HG03025 (cell line): ENCODE measurements around the gene ANGEL2.
"Not testable (repeated sequence)": the region's sequence is repeated elsewhere in the genome, so short reads cannot be mapped to it uniquely, and the experiment has no call there.

Experiments
- ATAC-seq: cut with Tn5 transposase; IDR thresholded peaks from one replicate; pipeline ENCODE4 v1.9.1; 2021; ENCODE audit warnings: mild to moderate bottlenecking, moderate library complexity; ENCODE audit not compliant: unreplicated experiment, low FRiP score

ANGEL2 gene

DNA sequence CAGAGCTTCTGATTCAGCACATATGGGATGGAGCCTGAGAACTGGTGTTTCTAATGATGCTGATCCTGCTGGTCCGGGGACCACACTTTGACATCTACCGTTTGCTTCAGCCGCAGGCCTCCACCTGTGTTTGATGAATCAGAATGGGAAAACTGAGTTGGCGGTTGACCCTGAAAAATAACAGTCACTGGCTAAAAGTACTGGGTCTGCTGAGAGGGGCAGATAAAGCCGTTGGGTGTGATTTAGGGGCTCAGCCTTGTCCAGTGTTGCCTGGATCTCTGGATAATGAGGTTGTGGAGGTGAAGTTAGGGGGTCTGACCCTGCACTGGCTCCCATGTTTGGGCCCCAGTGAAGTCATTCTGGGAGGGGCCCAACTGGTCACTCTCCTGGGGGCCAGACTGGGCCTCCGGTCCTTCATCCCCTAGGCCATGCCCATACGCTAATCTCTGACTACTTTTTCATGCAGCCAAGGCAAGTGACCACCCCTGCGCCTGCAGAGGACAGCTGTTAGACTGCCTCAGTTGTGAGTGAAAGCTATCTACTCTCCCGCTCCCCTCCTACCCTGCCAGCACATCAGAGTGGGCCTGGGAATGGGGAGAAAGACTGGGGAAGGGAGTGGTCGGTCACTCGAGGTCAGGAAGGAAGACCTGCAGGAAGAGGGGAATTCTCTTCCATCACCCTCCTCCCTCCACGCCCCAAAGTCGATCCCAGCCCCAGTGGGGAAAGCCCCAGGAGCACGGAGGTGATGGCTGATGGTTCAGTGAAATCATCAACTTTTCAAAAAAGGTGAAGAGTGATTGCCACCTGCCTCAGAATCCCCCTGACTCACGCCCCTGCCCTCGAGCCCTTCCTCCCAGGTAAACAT, 37.7 kb downstream of the ANGEL2 start:
- no peak for ATAC-seq

- no peak for ATAC-seq
Measured at GRCh38 chr1:212976586-212976985, 39.1 kb downstream of the ANGEL2 start.

- no peak for ATAC-seq
Measured at GRCh38 chr1:212975111-212975918, 40.4 kb downstream of the ANGEL2 start.

DNA sequence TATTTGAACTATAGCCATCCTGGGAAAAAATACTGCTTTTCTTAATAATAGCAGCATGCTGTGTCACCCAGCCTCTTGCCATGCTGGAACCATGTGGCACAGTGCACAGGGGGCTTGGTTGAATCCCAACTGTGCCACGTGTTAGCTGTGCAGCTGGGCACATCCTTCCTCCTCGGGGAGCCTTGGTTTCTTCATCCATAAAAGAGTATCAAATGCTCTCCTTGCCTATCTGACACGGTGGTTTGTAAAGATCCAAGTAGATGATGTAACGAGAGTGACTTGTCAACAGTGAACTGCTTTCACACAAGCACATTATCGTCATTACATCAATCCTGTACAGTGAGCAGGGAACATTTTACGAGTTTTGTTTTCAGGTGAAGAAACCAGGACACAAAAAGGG, 41.0 kb downstream of the ANGEL2 start:
- ATAC-seq = no peak

DNA sequence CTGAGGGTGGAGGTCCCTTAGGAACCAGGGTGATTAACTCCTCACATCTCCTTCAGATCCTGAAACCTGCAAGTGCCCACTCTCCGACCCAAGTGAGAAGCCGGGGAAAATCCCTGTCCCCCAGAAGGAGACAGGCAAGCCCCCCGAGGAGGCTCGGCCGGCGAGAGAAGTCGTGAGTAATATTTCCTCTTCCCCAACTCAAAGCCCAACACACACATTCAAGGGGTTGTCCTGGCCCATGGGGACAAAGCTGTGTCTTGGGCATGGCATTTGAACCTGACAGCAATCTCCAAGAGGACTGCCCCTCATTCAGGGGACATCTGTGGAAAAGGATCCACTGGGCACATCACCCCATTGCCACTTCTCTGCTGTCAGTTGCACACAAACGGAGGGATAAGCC, 41.8 kb downstream of the ANGEL2 start:
- ATAC-seq = no peak

DNA sequence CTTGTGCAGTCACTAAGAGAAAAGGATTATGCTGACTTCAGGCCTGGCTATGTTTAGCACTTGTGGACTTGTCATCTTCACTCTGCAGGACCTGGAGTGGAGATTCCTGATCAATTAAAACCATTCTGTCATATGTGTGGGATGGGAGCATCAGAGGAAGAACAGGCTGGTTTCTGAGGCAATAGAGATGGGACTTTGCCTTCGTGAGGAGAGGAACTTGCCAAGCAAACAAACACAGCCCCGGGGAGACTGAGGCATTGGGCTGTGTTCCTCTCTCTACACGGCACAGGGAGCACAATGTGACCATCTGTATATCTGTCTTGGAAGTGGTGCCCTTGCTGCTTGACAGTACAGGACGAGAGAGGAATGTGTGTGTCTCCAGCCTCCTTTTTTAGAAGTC, 42.2 kb downstream of the ANGEL2 start:
- ATAC-seq = no peak

GRCh38 chr1:212971312-212971711, 44.4 kb downstream of the ANGEL2 start:
- ATAC-seq = no peak

DNA sequence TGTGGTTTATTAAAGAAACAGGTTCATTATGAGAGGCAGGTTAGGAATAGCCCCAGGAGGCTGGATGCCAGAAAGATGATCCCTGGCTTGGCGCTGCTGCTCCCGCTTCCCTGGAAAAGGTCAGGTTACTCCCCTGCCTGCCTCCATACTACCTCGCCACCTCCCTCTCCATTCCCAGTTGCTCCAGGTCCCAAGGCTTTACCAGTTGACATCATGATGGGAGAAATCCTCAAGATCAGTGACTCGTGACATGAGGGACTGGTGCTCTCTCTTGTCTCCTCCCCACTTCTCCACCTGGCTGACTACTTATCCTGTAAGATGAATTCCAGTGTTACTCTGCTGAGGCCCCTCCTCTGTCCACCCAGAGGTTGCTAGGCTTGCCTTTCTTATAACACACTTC, 45.6 kb downstream of the ANGEL2 start:
- no peak for ATAC-seq

GRCh38 chr1:212968368-212968863, 47.3 kb downstream of the ANGEL2 start:
- peak; percentile 71 for ATAC-seq

DNA sequence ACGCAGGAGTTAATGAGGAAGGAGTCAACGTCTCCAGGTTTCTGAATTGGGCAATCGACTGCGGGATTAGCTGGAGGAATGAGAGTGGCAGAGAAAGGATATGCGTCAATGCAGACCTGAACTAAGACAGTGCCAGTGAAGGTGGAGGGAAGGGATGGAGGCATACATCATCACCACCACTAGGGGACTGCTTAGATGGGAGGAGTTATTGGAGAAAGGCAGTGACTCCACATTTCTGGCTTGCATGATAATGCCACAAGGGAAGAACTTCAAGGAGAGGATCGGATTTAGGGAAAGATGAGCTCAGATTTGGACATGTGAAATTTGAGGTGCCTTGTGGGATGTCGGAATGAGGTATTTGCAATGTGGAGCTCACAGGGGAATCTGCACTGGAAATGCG, 47.9 kb downstream of the ANGEL2 start:
- ATAC-seq = peak; percentile 45

DNA sequence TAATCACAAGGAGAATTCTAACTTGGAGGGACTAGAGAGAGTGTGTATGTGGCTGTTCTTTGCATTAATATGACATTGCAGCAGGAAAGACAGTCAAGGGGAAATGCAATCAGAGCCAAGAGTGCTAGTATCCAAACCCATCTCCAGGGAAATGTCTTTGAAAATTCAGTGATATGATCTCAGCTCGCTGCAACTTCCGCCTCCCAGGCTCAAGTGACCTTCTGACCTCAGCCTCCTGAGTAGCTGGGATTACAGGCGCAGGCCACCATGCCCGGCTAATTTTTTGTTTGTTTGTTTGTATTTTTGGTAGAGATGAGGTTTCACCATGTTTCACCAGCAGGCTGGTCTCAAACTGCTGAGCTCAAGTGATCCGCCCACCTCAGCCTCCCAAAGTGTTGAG, 49.1 kb downstream of the ANGEL2 start:
- no peak for ATAC-seq

DNA sequence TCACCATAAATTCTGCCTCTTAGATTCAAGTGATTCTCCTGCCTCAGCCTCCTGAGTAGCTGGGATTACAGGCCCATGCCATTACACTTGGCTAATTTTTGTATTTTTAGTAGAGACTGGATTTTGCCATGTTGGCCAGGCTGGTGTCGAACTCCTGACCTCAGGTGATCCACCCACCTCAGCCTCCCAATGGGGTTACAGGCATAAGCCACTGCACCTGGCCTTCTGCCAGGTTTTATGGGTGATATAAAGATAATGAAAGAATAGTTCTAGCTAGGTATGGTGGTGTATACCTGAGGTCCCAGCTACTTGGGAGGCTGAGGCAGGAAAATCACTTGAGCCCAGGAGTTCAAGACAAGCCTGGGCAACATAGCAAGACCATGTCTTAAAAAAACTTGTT, 50.7 kb downstream of the ANGEL2 start:
- not testable (repeated sequence) for ATAC-seq

GRCh38 chr1:212964102-212964501, 51.6 kb downstream of the ANGEL2 start:
- ATAC-seq = no peak

DNA sequence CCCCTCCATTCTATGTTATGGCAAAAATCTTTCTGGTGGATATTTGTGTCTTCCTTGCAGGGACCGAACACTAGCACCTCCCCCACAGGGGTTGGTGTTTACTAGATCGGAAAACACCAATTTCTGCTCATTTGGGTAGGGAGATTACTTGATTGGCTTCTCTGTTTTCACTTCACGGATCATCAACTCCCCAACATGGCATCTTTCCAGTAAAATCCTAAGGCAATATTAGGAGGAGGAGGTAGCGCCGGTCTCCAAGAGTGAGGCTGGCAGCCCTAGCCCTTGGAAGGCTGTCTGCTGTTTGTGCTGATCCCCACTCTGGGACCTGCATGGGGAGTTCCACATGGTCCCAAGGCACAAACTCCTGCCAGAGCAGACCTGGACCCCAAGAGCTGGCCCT, 53.2 kb downstream of the ANGEL2 start:
- no peak for ATAC-seq

- no peak for ATAC-seq
Measured at GRCh38 chr1:212960932-212961331, 54.7 kb downstream of the ANGEL2 start.

DNA sequence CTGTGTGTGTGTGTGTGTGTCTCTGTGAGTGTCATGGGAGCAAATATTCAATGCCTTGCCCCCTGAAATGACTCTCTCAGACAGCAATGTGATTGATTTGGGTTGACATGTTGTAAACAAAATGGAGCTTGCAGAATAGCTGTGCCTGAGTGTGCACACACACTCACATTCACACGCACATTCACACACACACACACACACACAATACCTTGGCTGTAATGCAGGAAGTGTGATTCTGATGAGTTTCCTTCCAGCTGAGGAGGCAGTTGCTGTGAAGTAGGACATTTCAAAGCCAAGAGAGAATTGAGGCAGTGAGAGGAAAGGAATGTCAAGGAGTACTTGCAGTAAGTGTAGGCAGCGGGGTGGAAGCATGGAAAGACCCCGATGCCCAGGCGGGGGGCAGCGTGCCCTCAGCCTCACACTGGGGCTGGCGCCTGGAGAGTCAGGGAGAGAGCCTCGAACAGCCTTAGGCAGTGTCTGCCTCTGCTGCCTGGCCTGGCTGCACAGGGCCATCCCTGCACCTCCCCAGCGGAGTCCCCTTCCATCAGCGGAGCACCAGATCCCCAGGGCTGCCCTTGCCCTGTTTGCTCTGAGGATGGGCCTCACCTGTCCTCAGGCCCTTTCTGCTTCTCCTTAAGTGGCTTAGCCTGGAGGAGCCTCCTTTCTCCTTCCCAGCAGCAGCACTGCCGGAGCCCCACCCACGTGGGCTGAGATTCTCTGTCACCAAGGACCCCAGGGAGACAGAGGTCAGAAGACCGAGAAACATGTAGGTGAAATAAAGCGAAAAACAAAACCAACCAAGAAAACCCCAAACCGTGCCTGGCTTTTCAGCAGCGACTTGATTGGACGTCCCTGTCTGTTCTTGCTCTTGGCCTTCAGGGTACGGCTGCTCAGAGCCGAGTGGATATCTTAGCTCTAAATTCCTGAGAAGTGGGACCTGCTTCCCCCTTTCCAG, 56.1 kb downstream of the ANGEL2 start:
- ATAC-seq = peak; percentile 77

DNA sequence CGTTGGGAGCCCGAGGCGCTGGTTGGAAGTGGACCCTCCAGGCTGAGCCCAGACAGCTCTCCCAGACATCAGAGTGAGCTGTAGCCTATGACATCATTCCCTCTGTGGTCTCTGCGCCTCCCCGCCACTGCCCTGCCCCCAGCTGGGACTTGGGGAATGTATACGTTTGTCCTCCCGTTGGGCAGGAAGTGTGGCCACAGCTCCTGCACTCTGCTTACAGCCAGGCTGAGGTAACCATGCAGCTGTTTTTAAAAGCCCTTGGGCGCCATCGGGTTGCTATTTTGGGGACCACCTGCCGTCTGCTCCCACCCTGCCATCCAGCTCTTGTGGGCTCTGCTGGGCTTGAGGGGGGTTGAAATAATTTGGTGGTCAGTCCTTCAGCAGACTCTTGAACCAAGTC, 57.5 kb downstream of the ANGEL2 start:
- no peak for ATAC-seq

DNA sequence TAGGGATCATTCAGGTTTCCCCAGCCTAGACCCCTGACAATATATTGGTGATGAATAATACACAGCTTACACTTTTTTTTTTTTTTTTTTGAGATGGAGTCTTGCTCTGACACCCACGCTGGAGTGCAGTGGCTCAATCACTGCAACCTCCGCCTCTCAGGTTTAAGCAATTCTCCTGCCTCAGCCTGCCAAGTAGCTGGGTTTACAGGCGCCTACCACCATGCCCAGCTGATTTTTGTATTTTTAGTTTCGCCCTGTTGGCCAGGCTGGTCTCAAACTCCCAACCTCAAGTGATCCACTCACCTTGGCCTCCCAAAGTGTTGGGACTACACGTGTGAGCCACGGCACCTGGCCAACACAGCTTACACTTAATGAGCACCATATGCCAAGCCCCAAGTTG, 58.1 kb downstream of the ANGEL2 start:
- no peak for ATAC-seq

DNA sequence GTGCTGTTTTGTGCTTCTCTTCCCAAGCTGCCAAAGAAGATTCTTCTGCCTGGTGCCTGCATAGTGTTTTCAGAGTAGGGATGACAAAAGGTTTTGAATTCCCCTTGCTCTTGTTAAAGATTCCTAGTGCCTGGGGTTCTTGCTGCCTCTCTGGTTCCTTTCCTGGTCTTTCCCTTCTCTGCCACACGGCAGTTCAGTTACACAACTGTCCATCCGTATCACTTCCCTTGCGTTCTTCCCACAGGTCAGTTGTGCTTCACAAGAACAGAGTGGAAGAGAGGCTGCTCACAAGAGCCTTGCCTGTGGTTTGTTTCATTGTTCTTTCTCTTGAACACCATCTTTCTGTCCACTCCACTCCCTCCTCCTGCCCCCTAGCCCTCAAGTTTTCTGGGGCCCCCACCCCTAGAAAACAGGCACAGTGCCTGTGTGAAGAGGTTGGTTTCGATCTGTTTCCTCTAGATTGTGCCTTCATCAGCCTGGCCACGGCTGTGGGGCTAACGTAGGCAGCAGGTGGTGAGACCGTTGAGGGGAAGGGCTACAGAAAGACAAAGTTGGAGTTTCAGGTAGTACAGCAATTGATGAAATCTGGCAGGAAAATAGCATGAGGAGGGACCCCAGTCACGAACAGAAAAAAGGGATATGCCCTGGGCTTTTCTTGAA, 59.6 kb downstream of the ANGEL2 start:
- ATAC-seq = no peak

- no peak for ATAC-seq
Measured at GRCh38 chr1:212955098-212955497, 60.6 kb downstream of the ANGEL2 start.
